IPS-18a (cell line): ENCODE results near the gene PPIE.

Source experiments
- H3K27ac ChIP-seq: one replicate; pipeline ENCODE4 v1.5.1; 2013; ENCODE audit warnings: low read length
- H3K27me3 ChIP-seq: one replicate; pipeline ENCODE4 v1.6.1; 2013; ENCODE audit warnings: mild to moderate bottlenecking, low read length; ENCODE audit not compliant: control insufficient read depth, insufficient read depth
- H3K36me3 ChIP-seq: one replicate; pipeline ENCODE4 v1.6.1; 2013; ENCODE audit warnings: low read depth, low read length; ENCODE audit not compliant: control insufficient read depth
- H3K4me1 ChIP-seq: one replicate; pipeline ENCODE4 v1.6.1; 2013; ENCODE audit warnings: low read depth, low read length; ENCODE audit not compliant: control insufficient read depth
- H3K4me3 ChIP-seq: one replicate; pipeline ENCODE4 v1.5.1; 2013; ENCODE audit warnings: low read length
- H3K9ac ChIP-seq: one replicate; pipeline ENCODE4 v1.6.1; 2013; ENCODE audit warnings: mild to moderate bottlenecking, low read length, moderate library complexity
- H3K9me3 ChIP-seq: one replicate; pipeline ENCODE4 v1.6.1; 2013; ENCODE audit warnings: low read depth, low read length; ENCODE audit not compliant: control insufficient read depth

Gene PPIE

DNA sequence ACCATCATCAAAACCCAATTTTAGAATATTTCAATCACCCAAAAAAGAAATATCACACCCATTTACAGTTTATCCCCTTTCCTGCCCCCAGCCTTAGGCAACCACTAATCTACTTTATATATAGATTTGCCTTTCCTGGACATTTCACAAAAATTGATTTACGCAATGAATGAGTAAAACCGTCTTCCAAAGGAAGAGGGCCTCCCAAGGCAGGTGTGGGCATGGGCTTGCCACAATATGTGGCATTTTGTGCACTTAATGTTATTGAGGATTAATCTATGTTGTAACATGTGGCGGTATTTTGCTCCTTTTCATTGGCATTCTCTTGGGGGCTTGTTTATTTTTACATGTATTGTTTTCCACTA, 61.8 kb downstream of the PPIE start:
- Histone ChIP-seq H3K9me3 (no peaks in the 10 kb centered on the region), H3K9ac (no peak overlapping the region), H3K4me3 (no peak overlapping the region), H3K36me3 (no peaks in the 10 kb centered on the region), H3K27ac (no peak overlapping the region), H3K4me1 (no peaks in the 10 kb centered on the region), H3K27me3 (no peaks in the 10 kb centered on the region)

DNA sequence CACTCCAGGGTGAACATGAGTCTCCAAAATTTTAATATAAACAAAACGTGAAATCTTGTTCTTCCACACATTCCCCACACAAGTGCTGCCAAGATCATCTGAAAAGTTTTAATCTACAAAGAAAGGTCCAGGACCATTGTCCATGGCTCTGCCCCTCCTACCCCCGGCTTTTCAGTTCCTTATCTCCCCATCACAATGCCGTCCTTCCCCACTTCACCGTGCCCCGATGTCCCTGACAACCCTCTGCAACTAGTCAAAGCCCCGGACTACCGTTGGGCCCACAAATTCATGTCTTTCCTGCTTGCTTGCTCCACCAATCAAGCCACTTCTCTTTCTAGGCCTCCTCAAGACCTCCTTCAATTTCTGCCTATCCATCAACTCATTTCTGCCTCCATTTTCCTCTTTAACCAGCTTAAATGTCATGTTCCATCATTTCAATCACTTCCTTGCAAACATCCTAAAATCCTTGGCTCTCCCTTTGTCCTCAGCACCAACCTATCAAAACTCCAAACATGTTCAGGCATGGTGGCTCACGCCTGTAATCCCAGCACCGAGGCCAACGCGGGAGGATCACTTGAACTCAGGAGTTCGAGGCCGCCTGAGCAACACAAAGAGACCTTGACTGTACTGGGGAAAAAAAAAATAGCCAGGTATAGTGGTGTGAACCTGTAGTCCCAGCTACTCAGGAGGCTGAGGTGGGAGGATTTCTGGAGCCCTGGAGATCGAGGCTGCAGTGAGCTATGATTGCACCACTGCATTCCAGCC, 64.0 kb downstream of the PPIE start:
- no peaks in the 10 kb centered on the region for H3K4me1 ChIP-seq
- H3K27ac ChIP-seq: no peak overlapping the region
- no peak overlapping the region for H3K9ac ChIP-seq
- no peaks in the 10 kb centered on the region for H3K9me3 ChIP-seq
- no peaks in the 10 kb centered on the region for H3K27me3 ChIP-seq
- H3K4me3 ChIP-seq: no peak overlapping the region
- H3K36me3 ChIP-seq: no peaks in the 10 kb centered on the region

DNA sequence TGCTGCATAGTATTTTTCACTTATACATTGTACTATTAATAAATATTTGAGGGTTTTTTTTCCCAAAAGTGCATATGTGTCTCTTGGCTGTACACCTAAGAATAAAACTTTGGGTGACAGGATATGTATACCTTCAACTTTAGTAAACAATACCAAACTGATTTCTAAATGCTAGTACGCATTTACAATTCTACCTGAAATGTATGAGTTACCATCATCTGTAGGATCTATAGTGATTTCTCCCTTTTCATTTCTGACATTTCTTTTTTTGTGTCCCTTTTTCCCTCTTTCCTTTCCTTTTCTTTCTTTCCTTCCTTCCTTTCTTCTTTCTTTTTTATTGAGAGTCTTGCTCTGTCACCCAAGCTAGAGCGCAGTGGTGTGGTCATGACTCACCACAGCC, 66.7 kb downstream of the PPIE start:
- H3K27ac ChIP-seq: no peak overlapping the region
- no peaks in the 10 kb centered on the region for H3K4me1 ChIP-seq
- no peaks in the 10 kb centered on the region for H3K9me3 ChIP-seq
- no peaks in the 10 kb centered on the region for H3K36me3 ChIP-seq
- H3K27me3 ChIP-seq: no peaks in the 10 kb centered on the region
- no peak overlapping the region for H3K9ac ChIP-seq
- H3K4me3 ChIP-seq: no peak overlapping the region

DNA sequence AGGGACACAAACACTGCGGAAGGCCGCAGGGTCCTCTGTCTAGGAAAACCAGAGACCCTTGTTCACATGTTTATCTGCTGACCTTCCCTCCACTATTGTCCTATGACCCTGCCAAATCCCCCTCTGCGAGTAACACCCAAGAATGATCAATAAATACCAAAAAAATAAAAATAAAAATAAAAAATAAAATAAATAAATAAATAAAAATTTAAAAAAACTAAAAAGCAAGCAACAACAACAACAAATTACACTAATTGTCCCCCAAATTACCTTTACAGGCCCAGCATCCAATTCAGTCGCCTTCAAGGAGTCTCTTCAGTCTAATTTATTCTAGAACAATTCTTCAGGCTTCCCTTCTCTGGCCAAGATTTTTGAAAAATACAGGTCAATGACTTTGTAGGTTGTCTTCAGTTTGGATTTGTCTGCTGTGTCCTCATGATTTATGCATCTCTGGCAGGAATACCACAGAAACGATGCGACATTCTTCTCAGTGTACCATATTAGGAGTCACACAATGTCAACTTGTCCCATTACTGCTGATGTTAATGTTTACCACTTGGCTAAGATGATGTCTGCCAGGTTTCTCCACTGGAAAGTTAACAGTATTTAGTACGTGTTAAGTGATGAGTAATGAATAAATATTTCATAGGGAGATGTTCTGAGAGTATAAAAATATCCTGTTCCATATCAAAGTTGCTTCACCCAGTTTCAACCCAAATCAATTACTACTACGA, 70.3 kb downstream of the PPIE start:
- H3K9ac ChIP-seq: no peak overlapping the region
- H3K36me3 ChIP-seq: no peaks in the 10 kb centered on the region
- H3K4me3 ChIP-seq: no peak overlapping the region
- no peaks in the 10 kb centered on the region for H3K9me3 ChIP-seq
- no peaks in the 10 kb centered on the region for H3K27me3 ChIP-seq
- no peaks in the 10 kb centered on the region for H3K4me1 ChIP-seq
- no peak overlapping the region for H3K27ac ChIP-seq

DNA sequence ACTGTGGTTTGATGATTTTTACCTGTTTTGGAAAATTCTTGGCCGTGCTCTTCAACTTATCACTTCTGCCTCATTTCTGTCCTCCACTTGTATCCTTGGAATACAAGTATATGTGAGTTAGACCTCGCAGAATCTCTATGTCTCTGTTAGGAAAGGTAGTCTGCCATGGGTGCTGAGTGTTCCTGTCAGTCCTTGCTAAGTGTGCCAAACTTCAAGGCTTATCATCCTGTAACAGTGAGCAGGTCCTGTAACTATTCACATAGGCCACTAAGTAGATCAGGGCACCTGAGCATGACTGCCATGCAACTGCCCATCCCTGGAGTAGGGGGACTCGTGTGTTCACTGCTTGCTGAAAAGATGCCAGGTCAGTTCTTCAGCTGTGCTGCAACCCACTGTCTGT, 74.2 kb downstream of the PPIE start:
- no peaks in the 10 kb centered on the region for H3K4me1 ChIP-seq
- no peaks in the 10 kb centered on the region for H3K9me3 ChIP-seq
- no peak overlapping the region for H3K4me3 ChIP-seq
- H3K27me3 ChIP-seq: no peaks in the 10 kb centered on the region
- no peak overlapping the region for H3K27ac ChIP-seq
- no peak overlapping the region for H3K9ac ChIP-seq
- H3K36me3 ChIP-seq: no peaks in the 10 kb centered on the region
